HepG2 (cell line): ENCODE measurements around the gene PSD4. TPM values are rescaled to one million over a fixed set of nuclear protein-coding genes. Genes with fewer than 3 reads are reported as not detected.

ENCODE experiments used
- ATF2 ChIP-seq: sonication (generic); formaldehyde crosslinking; IDR thresholded peaks from 2 replicates; pipeline ENCODE4 v1.4.0; 2020; ENCODE audit warnings: missing genetic modification reagents
- FOXA1 ChIP-seq, 2 experiments: fragments of 450-650 bp in 1 of 2; sonication (generic) in 1 of 2; formaldehyde crosslinking in 1 of 2; IDR thresholded peaks; 2 replicates each; pipeline versions ENCODE4 v1.4.0 to v1.6.1; 2016 to 2020; ENCODE audit warnings: missing genetic modification reagents in 1 of 2
- GATAD2A ChIP-seq: IDR thresholded peaks from 2 replicates; pipeline ENCODE4 v1.6.1; 2016
- HDAC2 ChIP-seq: sonication (generic); formaldehyde crosslinking; IDR thresholded peaks from 2 replicates; pipeline ENCODE4 v1.4.0; 2020; ENCODE audit warnings: missing genetic modification reagents
- IRF1 ChIP-seq: sonication (generic); formaldehyde crosslinking; IDR thresholded peaks from 2 replicates; pipeline ENCODE4 v1.4.0; 2020; ENCODE audit warnings: low read depth, mild to moderate bottlenecking, missing genetic modification reagents
- MBNL3 ChIP-seq: fragments of 250-450 bp; sonication (Bioruptor Pico); conservative IDR thresholded peaks from 2 replicates; pipeline ENCODE4 v1.8.0; 2022; ENCODE audit warnings: mild to moderate bottlenecking, inconsistent platforms
- MED8 ChIP-seq: sonication (generic); formaldehyde crosslinking; IDR thresholded peaks from 2 replicates; pipeline ENCODE4 v1.8.1; 2023; ENCODE audit warnings: mild to moderate bottlenecking, missing genetic modification reagents; ENCODE audit not compliant: insufficient replicate concordance
- MTA3 ChIP-seq: sonication (generic); formaldehyde crosslinking; IDR thresholded peaks from 2 replicates; pipeline ENCODE4 v1.4.0; 2020; ENCODE audit warnings: missing genetic modification reagents
- NKX3-1 ChIP-seq: sonication (generic); formaldehyde crosslinking; IDR thresholded peaks from 2 replicates; pipeline ENCODE4 v1.5.0; 2020; ENCODE audit warnings: missing genetic modification reagents
- ONECUT2 ChIP-seq: sonication (generic); formaldehyde crosslinking; IDR thresholded peaks from 2 replicates; pipeline ENCODE4 v1.4.0; 2020; ENCODE audit warnings: missing genetic modification reagents
- TBX2 ChIP-seq: sonication (generic); formaldehyde crosslinking; IDR thresholded peaks from 2 replicates; pipeline ENCODE4 v1.5.0; 2020; ENCODE audit warnings: missing genetic modification reagents, mild to moderate bottlenecking, borderline replicate concordance
- TGIF2 ChIP-seq: IDR thresholded peaks from 2 replicates; pipeline ENCODE4 v1.6.1; 2016; ENCODE audit warnings: control low read depth, missing compliant biosample characterization
- TOE1 ChIP-seq: sonication (generic); formaldehyde crosslinking; IDR thresholded peaks from 2 replicates; pipeline ENCODE4 v1.4.0; 2020; ENCODE audit warnings: mild to moderate bottlenecking, missing genetic modification reagents
- YEATS4 ChIP-seq: sonication (generic); formaldehyde crosslinking; IDR thresholded peaks from 2 replicates; pipeline ENCODE4 v1.4.0; 2020; ENCODE audit warnings: missing genetic modification reagents, borderline replicate concordance
- ZFAT ChIP-seq: sonication (generic); formaldehyde crosslinking; conservative IDR thresholded peaks from 2 replicates; pipeline ENCODE4 v1.8.1; 2023; ENCODE audit warnings: missing genetic modification reagents, inconsistent platforms
- ZFP36L2 ChIP-seq: sonication (generic); formaldehyde crosslinking; IDR thresholded peaks from 2 replicates; pipeline ENCODE4 v1.4.0; 2020; ENCODE audit warnings: missing genetic modification reagents
- ZNF414 ChIP-seq: sonication (generic); formaldehyde crosslinking; IDR thresholded peaks from 2 replicates; pipeline ENCODE4 v1.5.0; 2020; ENCODE audit warnings: missing genetic modification reagents
- ZNF512B ChIP-seq: sonication (generic); formaldehyde crosslinking; IDR thresholded peaks from 2 replicates; pipeline ENCODE4 v1.5.1; 2020; ENCODE audit warnings: missing genetic modification reagents, mild to moderate bottlenecking, borderline replicate concordance
- ZNF530 ChIP-seq: sonication (generic); formaldehyde crosslinking; IDR thresholded peaks from 2 replicates; pipeline ENCODE4 v1.5.0; 2020; ENCODE audit warnings: low read depth, mild to moderate bottlenecking, missing genetic modification reagents
- polyA plus RNA-seq, 8 experiments: library from polyadenylated mRNA; depleted of rRNA in 3 of 8; stranded (reverse) in 7 of 8; unstranded in 1 of 8; fragments of >200 nt; fragmentation: Illumina TruSeq in 4 of 8; extraction: Trizol in 4 of 8; gene quantifications; 2 replicates each; pipeline versions ENCODE4 v1.2.1 to v1.2.3, GENCODE V29; 2011 to 2016; ENCODE audit warnings: low read depth in 4 of 8, missing spikeins in 1 of 8, mixed read lengths in 1 of 8; ENCODE audit not compliant: insufficient read depth in 1 of 8
- total RNA-seq, 5 experiments: library from RNA; depleted of rRNA; stranded (reverse); fragments of >200 nt; fragmentation: Illumina TruSeq; extraction: Trizol; gene quantifications; 2 replicates each; pipeline ENCODE4 v1.2.3, GENCODE V29; 2016; ENCODE audit warnings: low read depth in 1 of 5
- TF ChIP-seq, protein P1 (sequence below): IDR thresholded peaks from 2 replicates; pipeline ENCODE4 v1.6.1; 2016; ENCODE audit warnings: missing genetic modification reagents, missing compliant biosample characterization
- TF ChIP-seq, protein P2 (sequence below): conservative IDR thresholded peaks from 2 replicates; pipeline ENCODE4 v1.6.1; 2018; ENCODE audit warnings: missing genetic modification reagents

PSD4 gene
- total and polyA plus RNA-seq, 2 of the 13 experiments (the other 11 are each of a cell fraction or from before 2014, with no cell fraction given), result 5.8 to 9.4 TPM

- TF ChIP-seq MED8 (CRISPR knock-in tag) (peak; percentile 83), TBX2 (CRISPR knock-in tag) (peak; percentile 85), MBNL3 (no peak), ZNF512B (CRISPR knock-in tag) (peak; percentile 87; the same call in 1 of the 2 replicates), MTA3 (CRISPR knock-in tag) (no peak), ZNF530 (CRISPR knock-in tag) (no peak), TOE1 (0 out of 2 replicates have a peak, but pooled peaks have one; percentile 61), GATAD2A (CRISPR knock-in tag) (peak; percentile 99), NKX3-1 (CRISPR knock-in tag) (no peak), ZNF414 (CRISPR knock-in tag) (peak; percentile 16; the same call in 1 of the 2 replicates), ATF2 (CRISPR knock-in tag) (peak; percentile 92), TGIF2 (0 out of 2 replicates have a peak, but pooled peaks have one; percentile 73), ONECUT2 (CRISPR knock-in tag) (peak; percentile 100), YEATS4 (peak; percentile 78; the same call in 1 of the 2 replicates), FOXA1 (IDR thresholded peaks at IDR 0.05) (peak; percentile 39; the same call in 1 of the 2 replicates), FOXA1 (CRISPR knock-in tag; IDR thresholded peaks at IDR 0.05) (peak; percentile 91), ZFAT (CRISPR knock-in tag) (no peak), ZFP36L2 (no peak), IRF1 (CRISPR knock-in tag) (no peak), HDAC2 (CRISPR knock-in tag) (peak; percentile 98)
- TF ChIP-seq, protein P1, sequence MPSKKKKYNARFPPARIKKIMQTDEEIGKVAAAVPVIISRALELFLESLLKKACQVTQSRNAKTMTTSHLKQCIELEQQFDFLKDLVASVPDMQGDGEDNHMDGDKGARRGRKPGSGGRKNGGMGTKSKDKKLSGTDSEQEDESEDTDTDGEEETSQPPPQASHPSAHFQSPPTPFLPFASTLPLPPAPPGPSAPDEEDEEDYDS, result peak; percentile 75
- TF ChIP-seq, protein P2, sequence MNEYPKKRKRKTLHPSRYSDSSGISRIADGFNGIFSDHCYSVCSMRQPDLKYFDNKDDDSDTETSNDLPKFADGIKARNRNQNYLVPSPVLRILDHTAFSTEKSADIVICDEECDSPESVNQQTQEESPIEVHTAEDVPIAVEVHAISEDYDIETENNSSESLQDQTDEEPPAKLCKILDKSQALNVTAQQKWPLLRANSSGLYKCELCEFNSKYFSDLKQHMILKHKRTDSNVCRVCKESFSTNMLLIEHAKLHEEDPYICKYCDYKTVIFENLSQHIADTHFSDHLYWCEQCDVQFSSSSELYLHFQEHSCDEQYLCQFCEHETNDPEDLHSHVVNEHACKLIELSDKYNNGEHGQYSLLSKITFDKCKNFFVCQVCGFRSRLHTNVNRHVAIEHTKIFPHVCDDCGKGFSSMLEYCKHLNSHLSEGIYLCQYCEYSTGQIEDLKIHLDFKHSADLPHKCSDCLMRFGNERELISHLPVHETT (CRISPR knock-in tag), result peak; percentile 38; the same call in 1 of the 2 replicates
These were observed 46.7 kb upstream of the PSD4 start, which contains the start of gene IL1RN (continued) for GRCh38 chr2:113126845-113127645.
